Right atrium auricular region (tissue), 2 donors: ENCODE results near the gene THTPA. TPM values are rescaled to one million over a fixed set of nuclear protein-coding genes. Genes with fewer than 3 reads are reported as not detected.

Experiments used
- DNase-seq: peaks from one replicate; pipeline ENCODE4 v3.0.0-alpha.2; 2019; ENCODE audit warnings: low spot score
- H3K27ac ChIP-seq, 2 donors: fragments of 200-600 bp; sonication (generic); 1 replicate in 1 of 2; 2 replicates in 1 of 2; pipeline ENCODE4 v1.5.1; 2016 to 2019
- H3K27me3 ChIP-seq, 2 donors: fragments of 200-600 bp; sonication (generic); one replicate each; pipeline versions ENCODE4 v1.5.1 to v1.6.0; 2017 to 2019
- H3K36me3 ChIP-seq: fragments of 200-600 bp; sonication (generic); one replicate; pipeline ENCODE4 v1.5.1; 2016
- H3K4me1 ChIP-seq, 2 donors: fragments of 200-600 bp; sonication (generic); one replicate each; pipeline versions ENCODE4 v1.5.1 to v1.6.0; 2017 to 2019
- H3K4me3 ChIP-seq, 2 donors: fragments of 200-600 bp; sonication (generic); 1 replicate in 1 of 2; 2 replicates in 1 of 2; pipeline ENCODE4 v1.5.1; 2017 to 2019; ENCODE audit warnings: mild to moderate bottlenecking in 1 of 2, moderate library complexity in 1 of 2
- H3K9me3 ChIP-seq, 2 donors: fragments of 200-600 bp; sonication (generic); one replicate each; pipeline ENCODE4 v1.5.1; 2019
- CTCF ChIP-seq, 2 donors: fragments of 200-600 bp; sonication (generic); IDR thresholded peaks; one replicate each; pipeline ENCODE4 v1.5.1; 2019; ENCODE audit warnings: antibody characterized with exemption in 2 of 2
- total RNA-seq, 2 donors: library from RNA; depleted of rRNA; stranded (reverse); fragments of >200 nt; gene quantifications; one replicate each; pipeline ENCODE4 v1.1.0, GENCODE V29; 2016

THTPA gene
- total RNA-seq, 2 donors from 2014 or later, result 22.6 to 27.3 TPM

- Histone ChIP-seq H3K4me3 (no peak overlapping the region), H3K27me3 (peaks cover 15 to 31% of the 10 kb centered on the region in 2 donors), H3K27ac (no peak overlapping the region), H3K36me3 (no peaks in the 10 kb centered on the region), H3K4me1 (peaks cover 0 to 24% of the 10 kb centered on the region in 2 donors), H3K9me3 (no peaks in the 10 kb centered on the region)
- DNase-seq, result no peak
- TF ChIP-seq CTCF (IDR thresholded peaks at IDR 0.05), result no peak
These were observed 17.4 kb downstream of the THTPA start for GRCh38 chr14:23573384-23574015.

- Histone ChIP-seq H3K9me3 (no peaks in the 10 kb centered on the region), H3K27me3 (peaks cover 15 to 38% of the 10 kb centered on the region in 2 donors), H3K36me3 (no peaks in the 10 kb centered on the region), H3K4me1 (peaks cover 0 to 24% of the 10 kb centered on the region in 2 donors), H3K4me3 (peak overlapping the region; percentile 6 to 43), H3K27ac (no peak overlapping the region)
- TF ChIP-seq CTCF (IDR thresholded peaks at IDR 0.05), result no peak
- no peak for DNase-seq
These were observed 21.1 kb downstream of the THTPA start for GRCh38 chr14:23577004-23577681.

- Histone ChIP-seq H3K27ac (no peak overlapping the region), H3K27me3 (peaks cover 15 to 38% of the 10 kb centered on the region in 2 donors), H3K4me1 (peaks cover 0 to 24% of the 10 kb centered on the region in 2 donors), H3K4me3 (no peak overlapping the region), H3K36me3 (no peaks in the 10 kb centered on the region), H3K9me3 (no peaks in the 10 kb centered on the region)
- DNase-seq, result peak; percentile 28
- no peak for TF ChIP-seq CTCF (IDR thresholded peaks at IDR 0.05)
These were observed 21.8 kb downstream of the THTPA start for GRCh38 chr14:23577710-23578392.

- TF ChIP-seq CTCF (IDR thresholded peaks at IDR 0.05), result no peak
- H3K9me3 ChIP-seq, result no peaks in the 10 kb centered on the region
- DNase-seq, result peak; percentile 54
- no peak within 1 kb of the TSS for H3K27ac ChIP-seq
- peaks cover 0 to 24% of the 10 kb centered on the region in 2 donors for H3K4me1 ChIP-seq
- peaks cover 15 to 38% of the 10 kb centered on the region in 2 donors for H3K27me3 ChIP-seq
- H3K36me3 ChIP-seq, result no peaks in the 10 kb centered on the region
- H3K4me3 ChIP-seq, result peak within 1 kb of the TSS in 1 of 2 donors; percentile 2
These were observed 22.7 kb downstream of the THTPA start, which contains the start of gene JPH4 for GRCh38 chr14:23578560-23579310. Gene JPH4 (minus strand): TSS chr14:23578790. CDS start chr14:23577453, 1,337 bp downstream.

GRCh38 chr14:23579311-23579630 is 23.2 kb downstream of the THTPA start:
- no peak for DNase-seq
- H3K4me1 ChIP-seq, result peaks cover 0 to 24% of the 10 kb centered on the region in 2 donors
- H3K9me3 ChIP-seq, result no peaks in the 10 kb centered on the region
- no peak overlapping the region for H3K27ac ChIP-seq
- no peaks in the 10 kb centered on the region for H3K36me3 ChIP-seq
- H3K27me3 ChIP-seq, result peaks cover 15 to 38% of the 10 kb centered on the region in 2 donors
- H3K4me3 ChIP-seq, result no peak overlapping the region
- no peak for TF ChIP-seq CTCF (IDR thresholded peaks at IDR 0.05)
